Hepatocyte (in vitro differentiated cells): ENCODE results near the gene DUSP8. TPM values are rescaled to one million over a fixed set of nuclear protein-coding genes. Genes with fewer than 3 reads are reported as not detected.

Experiments
- DNase-seq: peaks from one replicate; pipeline ENCODE4 v3.0.0-alpha.2; 2016; ENCODE audit warnings: low spot score
- H2AFZ ChIP-seq: fragments of 200-600 bp; sonication (generic); 2 replicates; pipeline ENCODE4 v1.6.0; 2016; ENCODE audit warnings: antibody characterized with exemption, mild to moderate bottlenecking
- H3K27ac ChIP-seq: fragments of 200-600 bp; sonication (generic); 2 replicates; pipeline ENCODE4 v1.5.1; 2016; ENCODE audit warnings: mild to moderate bottlenecking
- H3K27me3 ChIP-seq: fragments of 200-600 bp; sonication (generic); 2 replicates; pipeline ENCODE4 v1.6.1; 2016
- H3K36me3 ChIP-seq: fragments of 200-600 bp; sonication (generic); replicated peaks from 2 replicates; pipeline ENCODE4 v1.5.1; 2016; ENCODE audit warnings: low read depth; ENCODE audit not compliant: insufficient read depth
- H3K4me1 ChIP-seq: fragments of 200-600 bp; sonication (generic); 2 replicates; pipeline ENCODE4 v1.5.1; 2016; ENCODE audit warnings: mild to moderate bottlenecking, moderate library complexity; ENCODE audit not compliant: insufficient read depth
- H3K4me2 ChIP-seq: fragments of 200-600 bp; sonication (generic); 2 replicates; pipeline ENCODE4 v1.6.0; 2016
- H3K4me3 ChIP-seq: fragments of 200-600 bp; sonication (generic); 2 replicates; pipeline ENCODE4 v1.5.1; 2016; ENCODE audit warnings: mild to moderate bottlenecking
- H3K79me2 ChIP-seq: fragments of 200-600 bp; sonication (generic); 2 replicates; pipeline ENCODE4 v1.6.0; 2017; ENCODE audit warnings: mild to moderate bottlenecking
- H3K9me2 ChIP-seq: fragments of 200-600 bp; sonication (generic); replicated peaks from 2 replicates; pipeline ENCODE4 v1.6.0; 2017; ENCODE audit warnings: mild to moderate bottlenecking; ENCODE audit not compliant: insufficient read depth
- H3K9me3 ChIP-seq: fragments of 200-600 bp; sonication (generic); 2 replicates; pipeline ENCODE4 v1.5.1; 2016; ENCODE audit warnings: low read depth, mild to moderate bottlenecking
- H4K20me1 ChIP-seq: fragments of 200-600 bp; sonication (generic); 2 replicates; pipeline ENCODE4 v1.6.0; 2016; ENCODE audit warnings: mild to moderate bottlenecking; ENCODE audit not compliant: insufficient read depth, poor library complexity, severe bottlenecking
- CTCF ChIP-seq: fragments of 200-600 bp; sonication (generic); IDR thresholded peaks from 2 replicates; pipeline ENCODE4 v1.5.1; 2016; ENCODE audit warnings: antibody characterized with exemption, mild to moderate bottlenecking; ENCODE audit not compliant: poor library complexity
- EZH2 ChIP-seq: fragments of 200-600 bp; sonication (generic); IDR thresholded peaks from 2 replicates; pipeline ENCODE4 v1.6.1; 2016; ENCODE audit warnings: antibody characterized with exemption, mild to moderate bottlenecking, borderline replicate concordance
- EZH2phosphoT487 ChIP-seq: fragments of 200-600 bp; sonication (generic); IDR thresholded peaks from one replicate; pipeline ENCODE4 v1.6.1; 2018; ENCODE audit warnings: antibody characterized with exemption, mild to moderate bottlenecking, low read depth, moderate library complexity; ENCODE audit not compliant: unreplicated experiment, severe bottlenecking
- WGBS: methylation state at CpG from one replicate; pipeline ENCODE4 v1.1.6; 2016; ENCODE audit warnings: low lambda C conversion rate; ENCODE audit errors: missing lambda C conversion rate; 5-methylcytosine and 5-hydroxymethylcytosine counted together
- polyA plus RNA-seq: library from polyadenylated mRNA; unstranded; fragments of >200 nt; fragmentation: Nextera tagmentation; extraction: Ambion mirVana; gene quantifications from 2 replicates; pipeline ENCODE4 v1.2.1, GENCODE V29; 2016
- total RNA-seq: library from RNA; depleted of rRNA; stranded (reverse); fragments of >200 nt; gene quantifications from 2 replicates; pipeline ENCODE4 v1.2.3, GENCODE V29; 2014

Gene DUSP8
- total and polyA plus RNA-seq, 2 experiments from 2014 or later = 8.0 to 17.7 TPM

- H3K4me3 ChIP-seq = no peak overlapping the region
- H4K20me1 ChIP-seq = peaks cover 5% of the 10 kb centered on the region
- no peaks in the 10 kb centered on the region for H3K9me3 ChIP-seq
- TF ChIP-seq EZH2phosphoT487 (no peak), EZH2 (no peak), CTCF (no peak)
- H3K4me2 ChIP-seq = no peak overlapping the region
- 95% methylated on average over 17 of the region's 17 CpGs for WGBS
- DNase-seq = no peak
- H3K27ac ChIP-seq = no peak overlapping the region
- no peak overlapping the region for H2AFZ ChIP-seq
- H3K27me3 ChIP-seq = no peaks in the 10 kb centered on the region
- H3K9me2 ChIP-seq = no peaks in the 10 kb centered on the region
- peaks cover 24% of the 10 kb centered on the region for H3K4me1 ChIP-seq
- no peaks in the 10 kb centered on the region for H3K36me3 ChIP-seq
- no peaks in the 10 kb centered on the region for H3K79me2 ChIP-seq
These were observed 10.8 kb downstream of the DUSP8 start for GRCh38 chr11:1561266-1561665.

GRCh38 chr11:1560649-1561251 is 11.3 kb downstream of the DUSP8 start:
- 91% methylated on average over 8 of the region's 8 CpGs for WGBS
- TF ChIP-seq EZH2 (no peak), CTCF (no peak), EZH2phosphoT487 (no peak)
- Histone ChIP-seq H3K4me2 (no peak overlapping the region), H3K4me3 (no peak overlapping the region), H3K9me2 (no peaks in the 10 kb centered on the region), H3K79me2 (no peaks in the 10 kb centered on the region), H3K36me3 (no peaks in the 10 kb centered on the region), H3K9me3 (no peaks in the 10 kb centered on the region), H4K20me1 (peaks cover 4% of the 10 kb centered on the region), H3K4me1 (peaks cover 26% of the 10 kb centered on the region), H3K27me3 (no peaks in the 10 kb centered on the region), H2AFZ (no peak overlapping the region), H3K27ac (no peak overlapping the region)
- DNase-seq = no peak

DNA sequence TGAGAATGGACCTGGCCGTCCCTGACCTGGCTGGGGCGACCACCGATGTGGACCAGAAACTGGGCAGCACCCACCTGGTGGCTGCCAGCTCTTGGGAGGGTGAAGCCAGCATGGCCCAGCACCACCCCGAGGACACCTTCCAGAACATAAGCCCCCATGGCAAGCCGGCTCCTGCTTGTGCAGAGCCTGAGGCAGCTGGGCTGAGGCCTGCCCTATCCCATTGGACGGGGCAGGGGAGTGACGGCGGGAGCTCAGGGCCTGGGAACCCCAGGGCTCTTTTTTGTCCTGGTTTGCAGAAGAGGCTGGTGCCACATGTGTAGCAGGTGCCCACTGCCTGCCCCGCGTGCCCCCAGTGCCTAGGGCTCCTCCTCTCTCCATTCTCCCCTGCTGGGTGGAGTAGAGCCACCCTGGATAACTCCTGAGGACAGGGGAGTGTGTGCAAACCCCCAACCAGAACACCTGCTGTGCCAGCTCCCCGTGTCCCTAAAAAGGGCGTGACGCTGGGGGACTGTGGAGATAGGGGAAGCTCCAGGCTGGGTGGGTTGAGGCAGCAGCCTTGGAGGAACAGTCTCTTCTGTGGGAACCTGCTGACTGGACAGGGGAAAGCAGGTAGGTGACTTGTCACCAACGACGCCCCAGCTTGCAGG is 11.9 kb downstream of the DUSP8 start:
- Histone ChIP-seq H3K9me3 (no peaks in the 10 kb centered on the region), H3K4me3 (no peak overlapping the region), H3K79me2 (no peaks in the 10 kb centered on the region), H4K20me1 (peaks cover 3% of the 10 kb centered on the region), H3K36me3 (no peaks in the 10 kb centered on the region), H3K27ac (no peak overlapping the region), H3K9me2 (no peaks in the 10 kb centered on the region), H2AFZ (no peak overlapping the region), H3K27me3 (no peaks in the 10 kb centered on the region), H3K4me1 (peaks cover 33% of the 10 kb centered on the region), H3K4me2 (no peak overlapping the region)
- DNase-seq = no peak
- no peak for TF ChIP-seq EZH2phosphoT487
- no peak for TF ChIP-seq CTCF
- no peak for TF ChIP-seq EZH2
- WGBS = 93% methylated on average over 15 of the region's 15 CpGs
